ENCODE data around the gene VSIG8.

DNA sequence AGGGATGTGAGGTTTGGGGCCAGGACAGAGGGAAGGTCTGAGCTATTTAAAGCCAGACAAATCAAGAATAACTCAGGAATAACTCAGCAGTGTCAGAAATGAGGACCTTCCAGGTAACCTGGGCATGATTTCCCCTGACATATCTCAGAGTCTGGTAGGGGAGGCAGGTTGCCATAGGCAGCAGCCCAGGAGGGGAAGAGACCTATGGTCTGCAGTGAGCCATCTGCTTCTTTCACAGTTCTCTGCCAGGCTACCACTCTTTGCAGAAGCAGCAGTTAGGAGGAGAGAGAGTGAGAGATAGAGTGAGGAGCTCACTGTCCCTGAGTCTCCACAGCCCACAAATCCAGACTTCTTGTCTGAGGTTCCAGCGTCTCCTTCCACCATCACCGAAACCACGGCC, 6.3 kb upstream of the VSIG8 start:
- TF ChIP-seq POLR2AphosphoS5 (IDR thresholded peaks at IDR 0.05) (no peak), EP300 (IDR thresholded peaks at IDR 0.05) (no peak), POLR2A (IDR thresholded peaks at IDR 0.05) (no peak)
- TF ChIP-seq, protein P1, sequence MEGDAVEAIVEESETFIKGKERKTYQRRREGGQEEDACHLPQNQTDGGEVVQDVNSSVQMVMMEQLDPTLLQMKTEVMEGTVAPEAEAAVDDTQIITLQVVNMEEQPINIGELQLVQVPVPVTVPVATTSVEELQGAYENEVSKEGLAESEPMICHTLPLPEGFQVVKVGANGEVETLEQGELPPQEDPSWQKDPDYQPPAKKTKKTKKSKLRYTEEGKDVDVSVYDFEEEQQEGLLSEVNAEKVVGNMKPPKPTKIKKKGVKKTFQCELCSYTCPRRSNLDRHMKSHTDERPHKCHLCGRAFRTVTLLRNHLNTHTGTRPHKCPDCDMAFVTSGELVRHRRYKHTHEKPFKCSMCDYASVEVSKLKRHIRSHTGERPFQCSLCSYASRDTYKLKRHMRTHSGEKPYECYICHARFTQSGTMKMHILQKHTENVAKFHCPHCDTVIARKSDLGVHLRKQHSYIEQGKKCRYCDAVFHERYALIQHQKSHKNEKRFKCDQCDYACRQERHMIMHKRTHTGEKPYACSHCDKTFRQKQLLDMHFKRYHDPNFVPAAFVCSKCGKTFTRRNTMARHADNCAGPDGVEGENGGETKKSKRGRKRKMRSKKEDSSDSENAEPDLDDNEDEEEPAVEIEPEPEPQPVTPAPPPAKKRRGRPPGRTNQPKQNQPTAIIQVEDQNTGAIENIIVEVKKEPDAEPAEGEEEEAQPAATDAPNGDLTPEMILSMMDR (IDR thresholded peaks at IDR 0.05), result no peak
